K562 (cell line): ENCODE results near the gene UBN2. TPM values are rescaled to one million over a fixed set of nuclear protein-coding genes. Genes with fewer than 3 reads are reported as not detected.
A peak's percentile ranks its signal among the peaks of the same experiment; 100 is the strongest.

Experiments
- BCOR ChIP-seq: fragments of 450-650 bp; IDR thresholded peaks from 2 replicates; pipeline ENCODE4 v1.6.1; 2016
- ETS1 ChIP-seq: conservative IDR thresholded peaks from 2 replicates; pipeline ENCODE4 v1.6.1; 2011; ENCODE audit warnings: low read depth, mild to moderate bottlenecking, low read length; ENCODE audit not compliant: control insufficient read depth
- FOS ChIP-seq: IDR thresholded peaks from 3 replicates; pipeline ENCODE4 v1.6.1; 2011; ENCODE audit not compliant: insufficient read length; ENCODE audit errors: extremely low read depth
- HMBOX1 ChIP-seq: sonication (generic); IDR thresholded peaks from 2 replicates; pipeline ENCODE4 v1.6.1; 2016
- HOMEZ ChIP-seq: fragments of 250-450 bp; sonication (Bioruptor Pico); IDR thresholded peaks from 2 replicates; pipeline ENCODE4 v1.4.0; 2020; ENCODE audit warnings: mild to moderate bottlenecking, moderate library complexity
- IRF2 ChIP-seq: sonication (generic); formaldehyde crosslinking; IDR thresholded peaks from 2 replicates; pipeline ENCODE4 v1.8.1; 2022; ENCODE audit warnings: mild to moderate bottlenecking, missing genetic modification reagents
- KAT2B ChIP-seq: IDR thresholded peaks from one replicate; pipeline ENCODE4 v1.6.1; 2012; ENCODE audit warnings: low read depth, mild to moderate bottlenecking, control low read depth, inconsistent platforms, low read length, moderate library complexity
- KDM4B ChIP-seq, 2 experiments: fragments of 450-650 bp in 1 of 2; sonication (generic) in 1 of 2; IDR thresholded peaks; 2 replicates each; pipeline ENCODE4 v1.6.1; 2016 to 2017; ENCODE audit warnings: borderline replicate concordance in 2 of 2, antibody characterized with exemption in 1 of 2, low read depth in 1 of 2, mild to moderate bottlenecking in 1 of 2
- KLF10 ChIP-seq: fragments of 250-450 bp; sonication (Bioruptor Pico); IDR thresholded peaks from 2 replicates; pipeline ENCODE4 v1.6.1; 2021; ENCODE audit warnings: matching md5 sums
- MTA2 ChIP-seq: fragments of 450-650 bp; IDR thresholded peaks from 2 replicates; pipeline ENCODE4 v1.6.1; 2016; ENCODE audit warnings: low read depth
- MXI1 ChIP-seq: IDR thresholded peaks from 2 replicates; pipeline ENCODE4 v1.6.1; 2011; ENCODE audit warnings: low read depth, mild to moderate bottlenecking, improper control_type of control experiment, low read length
- OTX1 ChIP-seq: fragments of 450-650 bp; formaldehyde crosslinking; IDR thresholded peaks from 2 replicates; pipeline ENCODE4 v1.4.0; 2022; ENCODE audit warnings: mild to moderate bottlenecking
- PHTF2 ChIP-seq: fragments of 250-450 bp; sonication (Bioruptor Pico); IDR thresholded peaks from 2 replicates; pipeline ENCODE4 v1.5.0; 2021; ENCODE audit warnings: mild to moderate bottlenecking
- POLR2H ChIP-seq: IDR thresholded peaks from 2 replicates; pipeline ENCODE4 v1.6.1; 2016; ENCODE audit warnings: missing genetic modification characterization, low read depth, mild to moderate bottlenecking, control low read depth, missing compliant biosample characterization, moderate library complexity
- POLR3A ChIP-seq: IDR thresholded peaks from 2 replicates; pipeline ENCODE4 v1.6.1; 2011; ENCODE audit warnings: borderline replicate concordance, mild to moderate bottlenecking, moderate library complexity; ENCODE audit not compliant: insufficient read length, insufficient read depth; ENCODE audit errors: extremely low read depth
- SNAPC5 ChIP-seq: fragments of 250-450 bp; sonication (Bioruptor Pico); IDR thresholded peaks from 2 replicates; pipeline ENCODE4 v1.8.0; 2021; ENCODE audit warnings: moderate library complexity, mild to moderate bottlenecking, inconsistent platforms
- TCF15 ChIP-seq: fragments of 250-450 bp; sonication (Bioruptor Pico); IDR thresholded peaks from 2 replicates; pipeline ENCODE4 v1.8.0; 2022; ENCODE audit warnings: moderate library complexity, mild to moderate bottlenecking, inconsistent platforms
- ZBTB1 ChIP-seq: sonication (generic); formaldehyde crosslinking; IDR thresholded peaks from 2 replicates; pipeline ENCODE4 v1.8.1; 2023; ENCODE audit warnings: missing genetic modification reagents, low read depth, mild to moderate bottlenecking, borderline replicate concordance
- ZNF124 ChIP-seq: sonication (generic); formaldehyde crosslinking; IDR thresholded peaks from 2 replicates; pipeline ENCODE4 v1.8.1; 2022; ENCODE audit warnings: missing genetic modification reagents
- ZNF143 ChIP-seq: sonication (generic); formaldehyde crosslinking; IDR thresholded peaks from 2 replicates; pipeline ENCODE4 v1.9.0; 2022; ENCODE audit warnings: mild to moderate bottlenecking, missing genetic modification reagents
- ZNF274 ChIP-seq: IDR thresholded peaks from 2 replicates; pipeline ENCODE4 v1.6.1; 2011; ENCODE audit warnings: low read depth, mild to moderate bottlenecking, low read length, moderate library complexity, borderline replicate concordance
- ZNF449 ChIP-seq: fragments of 250-450 bp; sonication (Bioruptor Pico); IDR thresholded peaks from 2 replicates; pipeline ENCODE4 v1.8.0; 2022; ENCODE audit warnings: moderate library complexity, mild to moderate bottlenecking, inconsistent platforms
- polyA plus RNA-seq, 8 experiments: library from polyadenylated mRNA; depleted of rRNA in 4 of 8; stranded (reverse) in 5 of 8; unstranded in 3 of 8; fragments of >200 nt; fragmentation: Nextera tagmentation in 2 of 8; fragmentation: Illumina TruSeq in 1 of 8; extraction: Ambion mirVana in 2 of 8; extraction: Trizol in 1 of 8; gene quantifications; 2 replicates each; pipeline versions ENCODE4 v1.2.1 to v1.2.3, GENCODE V29; 2011 to 2014; ENCODE audit warnings: inconsistent platforms in 1 of 8, missing spikeins in 1 of 8
- total RNA-seq, 7 experiments: library from RNA; depleted of rRNA in 6 of 7; stranded (reverse); fragments of >200 nt in 6 of 7; fragmentation: Illumina TruSeq in 2 of 7; extraction: Trizol in 2 of 7; gene quantifications; 2 replicates each; pipeline versions ENCODE4 v1.2.1 to v1.2.3, GENCODE V29; 2011 to 2021; ENCODE audit warnings: low replicate concordance in 1 of 7

The UBN2 gene
- total and polyA plus RNA-seq, 9 of the 15 experiments (the other 6 are each of a cell fraction or from before 2014, with no cell fraction given) = 1.2 to 19.5 (median 9.9) TPM

GRCh38 chr7:139340037-139340807 lies 109.2 kb downstream of the UBN2 start (continued):
- TF ChIP-seq ZNF274 = peak; percentile 69
- TF ChIP-seq HMBOX1 = no peak
- peak; percentile 90 for TF ChIP-seq ZBTB1 (CRISPR knock-in tag)
- peak; percentile 100 for TF ChIP-seq POLR2H (tag)
- TF ChIP-seq KAT2B = peak; percentile 72
- peak in 1 of 2 experiments; percentile 95; a peak in 3 of 4 replicates for TF ChIP-seq KDM4B (IDR thresholded peaks at IDR 0.05; ENCODE audit: borderline replicate concordance in 2 of 2, low read depth in 1 of 2)
- peak; percentile 82 for TF ChIP-seq OTX1 (CRISPR knock-in tag)
- TF ChIP-seq BCOR = peak; percentile 98
- TF ChIP-seq ZNF449 = peak; percentile 60; the same call in 1 of the 2 replicates
- no peak for TF ChIP-seq KLF10 (CRISPR knock-in tag)
- TF ChIP-seq IRF2 = no peak; the same call in 1 of the 2 replicates
- TF ChIP-seq ZNF143 (CRISPR knock-in tag) = peak; percentile 81
- 0 out of 2 replicates have a peak, but pooled peaks have one; percentile 11 for TF ChIP-seq MTA2
- TF ChIP-seq TCF15 (CRISPR knock-in tag) = peak; percentile 86
- no peak for TF ChIP-seq PHTF2 (CRISPR knock-in tag)
- no peak for TF ChIP-seq HOMEZ (CRISPR knock-in tag)
- no peak for TF ChIP-seq ZNF124 (CRISPR knock-in tag)
- TF ChIP-seq SNAPC5 (CRISPR knock-in tag) = no peak
- TF ChIP-seq FOS = no peak
- TF ChIP-seq MXI1 = peak; percentile 38
- TF ChIP-seq POLR3A = peak; percentile 100
- peak; percentile 96 for TF ChIP-seq ETS1
